ENCODE measurements around the gene ATRNL1.
"Not testable (repeated sequence)": the region's sequence is repeated elsewhere in the genome, so short reads cannot be mapped to it uniquely, and the experiment has no call there.

The ATRNL1 gene

DNA sequence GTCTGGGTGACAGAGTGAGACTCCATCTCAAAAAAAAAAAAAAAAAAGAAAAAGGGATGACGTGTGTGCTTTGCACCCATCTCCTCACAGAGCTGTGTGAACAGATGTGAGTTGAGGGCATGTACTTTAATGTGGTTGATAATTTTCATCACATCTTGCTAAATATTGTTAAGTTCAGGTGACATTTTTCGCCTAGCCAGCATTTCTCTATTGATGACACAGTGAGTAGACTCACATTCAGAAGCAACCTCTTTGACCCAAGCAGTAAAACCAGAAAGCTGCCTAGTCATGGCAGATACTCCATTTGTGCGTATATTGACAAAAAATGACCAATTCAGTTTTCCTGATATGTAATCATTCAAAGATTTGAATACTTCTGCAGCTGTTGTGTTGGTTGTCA lies 126.0 kb downstream of the ATRNL1 start:
- DNase-seq = no peak

DNA sequence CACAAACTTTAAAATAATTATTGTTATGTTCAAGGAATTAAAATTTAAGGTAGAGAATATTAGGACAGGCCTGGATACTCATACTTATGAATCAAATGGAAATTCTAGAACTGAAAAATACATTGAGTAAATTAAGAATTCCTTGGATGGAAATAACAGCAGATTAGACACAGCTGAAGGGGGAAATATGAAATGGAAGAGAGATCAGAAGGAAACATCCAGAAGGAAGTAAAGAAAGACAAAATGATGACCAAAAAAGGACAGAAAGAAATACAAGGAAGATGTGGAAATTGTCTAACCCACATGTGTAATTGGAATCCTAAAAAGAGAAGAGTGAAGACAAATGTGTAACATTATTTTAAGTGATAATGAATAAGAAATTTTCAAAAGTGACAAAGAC lies 128.9 kb downstream of the ATRNL1 start:
- DNase-seq = no peak

DNA sequence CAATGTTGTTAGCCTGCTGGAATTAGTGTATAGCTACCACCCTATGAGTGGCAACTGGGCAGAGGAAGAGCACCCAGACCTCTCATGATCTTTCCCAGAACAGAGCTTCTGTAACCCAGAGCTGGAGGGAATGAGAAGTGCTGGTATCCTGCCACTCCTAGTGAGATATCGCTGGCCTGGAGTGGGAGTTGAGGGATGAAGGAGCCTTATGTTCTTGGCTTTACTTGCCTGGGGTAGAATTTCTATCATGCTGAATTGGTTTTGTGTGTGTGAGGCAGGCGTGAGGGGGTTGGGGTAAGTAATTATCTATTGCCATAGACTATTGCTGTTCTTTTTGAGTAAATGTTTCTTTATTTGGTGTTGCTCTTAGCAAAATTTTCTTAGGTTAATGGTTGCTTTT lies 146.6 kb downstream of the ATRNL1 start:
- no peak for DNase-seq

DNA sequence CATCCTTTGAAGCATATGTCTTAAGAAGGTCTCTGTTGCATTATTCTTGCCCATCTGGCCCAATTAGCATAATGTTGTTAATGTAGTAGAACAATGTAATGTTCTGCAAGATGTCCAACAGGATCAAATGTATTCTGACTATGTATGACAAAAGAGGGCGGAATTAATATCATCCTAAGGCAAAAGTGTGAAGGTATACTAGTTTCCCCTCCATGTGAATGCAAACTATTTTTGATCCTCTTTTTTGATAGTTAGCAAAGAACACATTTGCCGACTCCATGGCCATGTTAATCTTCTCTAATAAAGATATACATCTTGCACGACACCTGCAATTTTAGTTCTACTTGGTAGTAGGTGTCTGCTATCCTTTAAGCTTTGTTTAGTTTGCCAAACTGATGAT lies 157.6 kb downstream of the ATRNL1 start:
- no peak for DNase-seq

DNA sequence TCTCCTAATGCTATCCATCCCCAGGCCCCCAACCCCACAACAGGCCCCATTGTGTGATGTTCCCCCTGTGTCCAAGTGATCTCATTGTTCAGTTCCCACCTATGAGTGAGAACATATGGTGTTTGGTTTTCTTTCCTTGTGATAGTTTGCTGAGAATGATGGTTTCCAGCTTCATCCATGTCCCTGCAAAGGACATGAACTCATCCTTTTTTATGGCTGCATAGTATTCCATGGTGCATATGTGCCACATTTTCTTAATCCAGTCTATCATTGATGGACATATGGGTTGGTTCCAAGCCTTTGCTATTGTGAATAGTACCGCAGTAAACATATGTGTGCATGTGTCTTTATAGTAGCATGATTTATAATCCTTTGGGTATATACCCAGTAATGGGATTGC lies 160.6 kb downstream of the ATRNL1 start:
- DNase-seq = not testable (repeated sequence)

DNA sequence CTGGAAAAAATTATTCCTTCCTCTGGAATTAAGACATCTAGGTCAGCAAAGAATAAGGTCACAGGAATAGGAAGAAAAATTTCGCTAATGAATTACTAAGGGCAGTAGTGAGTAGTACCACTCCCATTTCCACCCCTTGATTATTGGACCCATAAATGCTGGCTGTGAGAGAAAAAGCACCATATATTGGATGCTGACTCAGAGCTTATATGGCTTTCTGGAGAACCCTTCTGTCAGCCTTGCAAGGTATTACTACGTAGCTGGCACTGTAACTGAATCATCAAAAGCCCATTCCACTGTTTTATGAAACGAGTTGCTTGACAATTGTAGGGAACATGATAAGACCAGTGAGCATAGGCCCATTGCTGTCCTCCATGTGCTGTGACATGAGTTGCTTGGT lies 179.3 kb downstream of the ATRNL1 start:
- no peak for DNase-seq

DNA sequence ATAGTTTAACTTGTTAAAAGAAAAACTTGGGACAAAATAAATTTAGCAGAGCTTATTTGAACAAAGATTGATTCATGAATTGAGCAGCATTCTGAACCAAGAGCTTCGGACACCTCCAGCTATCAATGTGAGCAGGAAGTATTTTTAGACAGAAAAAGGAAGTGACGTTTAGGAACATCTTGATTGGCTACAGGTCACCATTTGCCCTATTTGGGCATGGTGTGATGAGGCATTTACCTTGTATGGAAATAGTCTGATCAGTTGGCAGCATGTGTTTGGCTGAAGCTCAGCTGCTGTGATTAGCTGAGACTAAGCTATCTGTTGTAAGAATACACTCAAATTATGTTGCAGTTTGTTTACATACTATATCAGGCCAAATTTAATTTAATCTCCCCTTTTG lies 185.1 kb downstream of the ATRNL1 start:
- no peak for DNase-seq

DNA sequence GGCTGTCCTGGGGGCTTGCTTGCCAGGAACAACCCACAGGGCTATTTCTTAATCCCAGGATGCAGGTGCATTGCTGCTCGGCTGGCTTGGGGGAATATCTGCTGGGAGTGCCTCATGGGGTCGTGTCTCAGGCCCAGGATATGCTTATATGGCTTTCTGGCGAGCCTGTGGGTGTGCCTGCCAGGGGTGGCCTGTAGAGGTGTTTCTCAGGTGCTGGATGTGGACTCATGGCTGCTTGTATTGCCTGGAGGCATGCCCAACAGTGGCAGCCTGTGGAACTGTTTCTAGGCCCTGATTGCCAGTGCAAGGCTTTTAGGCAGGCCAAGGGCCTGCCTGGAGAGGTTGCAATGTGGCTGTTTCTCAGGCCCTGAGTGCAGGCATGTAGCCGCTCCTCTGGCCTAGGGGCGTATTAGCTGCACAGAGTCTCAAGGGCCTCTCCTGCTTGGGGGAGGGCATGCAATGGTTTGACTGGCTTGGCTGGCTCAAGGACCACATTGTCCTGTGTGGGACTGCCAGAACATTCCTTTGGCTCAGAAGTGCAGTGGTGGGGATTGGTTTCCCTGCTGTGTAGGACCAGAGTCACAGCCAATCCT lies 202.1 kb downstream of the ATRNL1 start:
- DNase-seq = no peak

DNA sequence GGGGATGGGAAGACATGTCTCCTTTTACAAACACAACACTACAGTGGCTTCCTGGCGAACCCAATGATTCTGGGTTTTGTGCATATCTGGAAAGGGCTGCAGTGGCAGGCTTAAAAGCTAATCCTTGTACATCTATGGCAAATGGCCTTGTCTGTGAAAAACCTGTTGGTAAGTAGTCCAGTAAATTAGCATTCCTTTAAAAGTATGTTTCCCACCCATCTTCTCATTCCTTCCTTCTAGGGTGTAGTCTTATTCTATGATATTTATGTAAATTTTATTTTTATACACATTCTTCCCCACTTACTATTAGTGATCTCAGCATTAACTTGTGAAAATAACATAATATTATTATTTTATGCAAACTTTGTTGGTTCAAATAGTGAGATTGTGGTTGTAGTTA lies 206.9 kb downstream of the ATRNL1 start:
- DNase-seq = no peak

DNA sequence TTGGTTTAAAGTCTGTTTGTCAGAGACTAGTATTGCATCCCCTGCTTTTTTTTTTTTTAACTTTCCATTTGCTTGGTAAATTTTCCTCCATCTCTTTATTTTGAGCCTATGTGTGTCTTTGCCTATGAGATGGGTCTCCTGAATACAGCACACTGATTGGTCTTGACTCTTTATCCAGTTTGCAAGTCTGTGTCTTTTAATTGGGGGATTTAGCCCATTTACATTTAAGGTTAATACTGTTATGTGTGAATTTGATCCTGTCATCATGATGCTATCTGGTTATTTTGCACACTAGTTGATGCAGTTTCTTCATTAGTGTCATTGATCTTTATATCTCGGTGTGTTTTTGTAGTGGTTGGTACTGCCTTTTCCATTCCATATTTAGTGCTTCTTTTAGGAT lies 226.5 kb downstream of the ATRNL1 start:
- DNase-seq = not testable (repeated sequence)

DNA sequence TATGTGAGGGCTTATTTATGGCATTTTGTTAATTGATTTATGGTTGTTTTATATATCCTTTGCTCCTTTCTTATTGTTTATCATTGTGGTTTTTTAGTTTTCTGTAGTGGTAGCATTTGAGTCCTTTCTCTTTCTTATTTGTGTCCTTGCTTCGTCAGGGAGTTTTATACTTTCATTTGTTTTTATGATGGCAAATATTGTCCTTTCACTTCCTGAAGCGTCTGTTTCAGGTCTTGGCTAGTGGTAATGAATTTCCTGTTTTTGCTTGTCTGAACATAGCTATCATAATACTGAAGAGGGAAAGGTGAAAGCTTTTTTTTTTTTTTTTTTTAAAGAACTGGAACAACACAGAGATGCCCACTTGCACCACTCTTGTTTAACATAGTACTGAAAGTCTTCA lies 228.2 kb downstream of the ATRNL1 start:
- no peak for DNase-seq

DNA sequence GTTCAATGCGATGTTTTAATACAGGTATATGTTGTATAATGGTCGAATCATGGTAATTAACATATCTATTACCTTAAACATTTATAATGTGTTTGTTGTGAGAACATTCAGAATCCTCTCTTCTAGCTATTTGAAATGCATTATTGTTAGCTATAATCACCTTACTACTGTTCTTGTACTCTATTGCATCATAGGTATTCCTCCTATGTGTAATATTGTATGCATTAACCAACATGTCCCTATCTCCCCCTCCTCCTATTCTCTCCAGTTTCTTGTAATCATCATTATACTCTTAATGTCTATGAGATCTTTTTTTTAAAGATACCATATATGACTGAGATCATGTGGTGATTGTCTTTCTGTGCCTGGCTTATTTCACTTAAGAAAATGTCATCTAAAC lies 235.2 kb downstream of the ATRNL1 start:
- DNase-seq = no peak

DNA sequence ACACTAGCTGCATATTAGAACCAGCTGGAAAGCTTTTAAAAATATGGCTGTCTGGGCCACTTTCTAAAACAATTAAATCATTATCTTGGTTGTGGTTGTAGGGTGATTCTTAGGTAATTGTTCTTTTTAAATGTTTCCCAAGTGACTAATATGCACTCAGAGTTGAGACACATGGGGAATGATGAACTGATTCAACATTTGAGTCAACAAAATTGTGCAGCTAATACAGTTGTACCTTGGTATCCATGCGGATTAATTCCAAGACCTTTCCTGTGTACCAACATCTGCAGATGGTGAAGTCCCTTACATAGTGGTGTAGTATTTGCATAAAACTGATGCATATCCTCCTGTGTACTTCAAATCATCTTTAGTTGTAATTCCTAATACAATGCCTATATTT lies 242.2 kb downstream of the ATRNL1 start:
- no peak for DNase-seq

DNA sequence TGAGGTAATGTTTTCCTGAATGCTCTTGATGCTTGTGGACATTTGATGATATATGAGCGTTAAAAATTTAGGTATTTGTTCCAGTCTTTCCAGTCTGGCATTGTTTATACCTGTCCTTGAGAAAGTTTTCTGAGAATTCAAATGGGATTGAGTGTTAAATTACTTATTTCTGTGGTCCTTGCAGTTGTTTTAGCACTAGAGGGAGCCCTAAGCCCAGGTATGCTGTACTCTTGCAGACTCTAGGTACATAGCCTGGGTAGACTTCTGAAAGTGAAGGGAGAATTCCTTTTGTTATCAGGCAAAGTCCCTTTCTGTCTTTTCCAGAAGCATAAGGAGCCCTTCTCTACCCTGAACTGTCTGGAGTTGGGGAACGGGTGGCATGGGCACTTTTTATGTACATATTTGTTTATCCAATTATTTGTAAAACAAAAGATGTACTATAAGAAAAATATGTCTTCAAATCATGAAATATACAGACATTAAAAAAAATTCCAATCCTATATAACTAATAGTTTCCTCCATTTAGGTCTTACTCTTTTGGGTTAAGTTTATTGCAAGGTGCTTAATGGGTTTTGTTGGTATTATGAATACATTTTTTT lies 262.1 kb downstream of the ATRNL1 start:
- peak; percentile 4 to 7 for DNase-seq

DNA sequence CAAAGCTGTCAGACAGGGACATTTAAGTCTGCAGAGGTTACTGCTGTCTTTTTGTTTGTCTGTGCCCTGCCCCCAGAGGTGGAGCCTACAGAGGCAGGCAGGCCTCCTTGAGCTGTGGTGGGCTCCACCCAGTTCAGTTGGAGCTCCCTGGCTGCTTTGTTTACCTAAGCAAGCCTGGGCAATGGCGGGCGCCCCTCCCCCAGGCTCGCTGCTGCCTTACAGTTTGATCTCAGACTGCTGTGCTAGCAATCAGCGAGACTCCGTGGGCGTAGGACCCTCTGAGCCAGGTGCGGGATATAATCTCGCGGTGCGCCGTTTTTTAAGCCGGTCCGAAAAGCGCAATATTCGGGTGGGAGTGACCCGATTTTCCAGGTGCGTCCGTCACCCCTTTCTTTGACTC lies 274.8 kb downstream of the ATRNL1 start:
- not testable (repeated sequence) for DNase-seq

DNA sequence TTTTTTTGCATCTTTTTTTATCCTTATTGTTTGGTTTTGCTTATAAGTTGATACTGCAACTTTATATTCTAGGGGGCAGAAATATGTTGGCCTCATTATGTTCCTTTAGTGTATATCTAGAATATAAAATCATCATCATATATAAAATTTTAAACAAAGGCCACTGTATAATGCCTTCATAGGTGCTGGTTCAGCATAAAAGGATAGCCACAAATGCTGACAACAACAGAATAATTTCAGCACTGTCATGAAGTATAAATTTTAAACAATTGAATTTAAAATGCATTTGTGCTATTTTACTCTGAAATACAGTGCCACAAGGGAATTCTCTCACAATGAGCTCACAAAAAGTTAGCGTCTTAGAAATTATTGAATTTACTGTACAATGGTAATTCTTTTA lies 285.9 kb downstream of the ATRNL1 start:
- no peak for DNase-seq

DNA sequence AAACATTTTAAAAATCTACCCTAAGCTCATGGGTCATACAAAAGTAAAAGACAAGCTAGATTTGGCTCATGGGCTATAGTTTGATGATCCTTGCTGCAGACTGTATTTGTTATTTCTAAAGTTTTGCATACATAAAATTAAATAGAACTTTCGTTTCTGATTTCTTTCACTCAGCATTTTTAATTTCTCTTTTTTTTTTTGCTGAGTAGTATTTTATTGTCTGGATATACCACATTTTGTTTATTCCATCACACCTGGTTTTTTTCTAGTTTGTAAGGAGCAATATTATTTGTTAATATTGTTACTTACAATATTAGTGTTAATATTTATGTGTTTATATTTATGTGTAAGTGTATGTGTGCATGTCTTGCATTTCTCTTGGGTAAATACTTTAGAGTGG lies 291.5 kb downstream of the ATRNL1 start:
- DNase-seq = no peak

DNA sequence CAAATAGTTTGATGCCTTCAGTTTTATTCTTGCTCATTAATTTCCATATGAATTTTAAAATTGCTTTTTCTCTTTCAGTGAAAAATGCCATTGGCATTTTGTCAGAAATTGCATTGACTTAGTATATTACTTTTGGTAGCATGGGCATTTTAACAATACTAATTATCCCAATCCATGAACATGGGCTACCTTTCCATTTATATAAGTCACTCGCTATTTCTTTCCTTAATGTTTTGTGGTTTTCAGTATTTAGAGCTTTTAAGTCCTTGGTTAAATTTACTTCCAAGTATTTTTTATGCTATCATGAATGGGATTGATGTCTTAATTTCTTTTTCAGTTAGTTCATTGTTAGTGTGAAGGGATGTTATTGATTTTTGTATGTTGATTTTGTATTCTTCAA lies 297.4 kb downstream of the ATRNL1 start:
- no peak for DNase-seq

DNA sequence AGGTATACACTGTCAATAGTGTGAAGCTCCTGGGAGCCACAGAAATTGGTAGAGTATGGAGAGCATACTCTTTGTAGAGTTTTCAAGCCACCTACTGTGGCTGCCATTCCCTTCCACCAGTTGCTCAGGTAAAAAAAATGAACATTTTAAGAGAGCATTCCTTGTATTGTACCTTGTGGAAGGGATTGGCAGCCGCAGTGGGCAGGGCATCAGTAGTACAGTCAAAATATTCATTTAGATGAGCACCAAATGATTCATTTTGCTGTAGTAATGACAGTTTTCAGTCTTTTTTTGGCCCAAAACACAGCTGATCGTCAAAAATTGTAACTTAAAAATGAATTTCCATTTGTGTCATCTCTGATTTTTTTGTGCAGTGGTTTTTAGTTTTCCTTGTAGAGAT lies 304.9 kb downstream of the ATRNL1 start:
- DNase-seq = no peak

DNA sequence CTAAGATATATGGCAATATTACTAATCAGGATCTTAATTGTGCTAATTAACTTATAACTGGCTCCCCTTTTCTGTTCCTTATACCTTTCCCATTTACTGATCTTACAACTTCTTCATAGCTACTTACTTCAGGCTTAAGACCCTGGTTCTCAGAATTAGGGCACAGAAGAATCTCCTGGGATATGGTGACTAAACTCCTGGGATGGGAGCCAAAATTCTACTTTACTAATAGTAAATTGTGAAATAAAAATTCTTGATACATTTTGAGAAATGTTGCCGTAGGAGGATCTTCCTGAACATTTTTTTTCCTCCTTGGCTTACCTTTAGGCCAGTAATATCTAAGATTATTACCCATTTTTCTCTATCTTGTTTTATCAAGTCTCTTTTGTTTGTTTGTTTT lies 309.5 kb downstream of the ATRNL1 start:
- DNase-seq = no peak

DNA sequence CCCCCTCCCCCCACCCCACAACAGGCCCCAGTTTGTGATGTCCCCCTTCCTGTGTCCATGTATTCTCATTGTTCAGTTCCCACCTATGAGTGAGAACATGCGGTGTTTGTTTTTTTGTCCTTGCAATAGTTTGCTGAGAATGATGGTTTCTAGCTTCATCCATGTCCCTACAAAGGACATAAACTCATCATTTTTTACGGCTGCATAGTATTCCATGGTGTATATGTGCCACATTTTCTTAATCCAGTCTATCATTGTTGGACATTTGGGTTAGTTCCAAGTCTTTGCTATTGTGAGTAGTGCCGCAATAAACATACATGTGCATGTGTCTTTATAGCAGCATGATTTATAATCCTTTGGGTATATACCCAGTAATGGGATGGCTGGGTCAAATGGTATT lies 312.7 kb downstream of the ATRNL1 start:
- DNase-seq = not testable (repeated sequence)

DNA sequence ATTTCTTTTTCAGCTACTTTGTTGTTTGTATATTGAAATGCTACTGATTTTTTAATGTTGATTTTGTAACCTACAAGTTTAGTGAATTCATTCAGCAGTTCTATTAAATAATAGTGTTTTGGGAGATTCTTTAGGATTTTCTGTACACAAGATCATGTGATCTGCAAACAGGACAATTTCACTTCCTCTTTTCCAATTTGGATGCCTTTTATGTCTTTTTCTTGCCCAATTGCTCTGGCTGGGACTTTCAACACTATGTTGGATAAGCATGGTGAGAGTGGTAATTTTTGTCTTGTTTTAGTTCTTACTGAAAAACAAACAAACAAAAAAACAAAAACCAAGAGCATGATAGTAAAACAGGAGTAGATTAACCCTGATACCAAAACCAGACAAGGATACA lies 316.2 kb downstream of the ATRNL1 start:
- no peak for DNase-seq

DNA sequence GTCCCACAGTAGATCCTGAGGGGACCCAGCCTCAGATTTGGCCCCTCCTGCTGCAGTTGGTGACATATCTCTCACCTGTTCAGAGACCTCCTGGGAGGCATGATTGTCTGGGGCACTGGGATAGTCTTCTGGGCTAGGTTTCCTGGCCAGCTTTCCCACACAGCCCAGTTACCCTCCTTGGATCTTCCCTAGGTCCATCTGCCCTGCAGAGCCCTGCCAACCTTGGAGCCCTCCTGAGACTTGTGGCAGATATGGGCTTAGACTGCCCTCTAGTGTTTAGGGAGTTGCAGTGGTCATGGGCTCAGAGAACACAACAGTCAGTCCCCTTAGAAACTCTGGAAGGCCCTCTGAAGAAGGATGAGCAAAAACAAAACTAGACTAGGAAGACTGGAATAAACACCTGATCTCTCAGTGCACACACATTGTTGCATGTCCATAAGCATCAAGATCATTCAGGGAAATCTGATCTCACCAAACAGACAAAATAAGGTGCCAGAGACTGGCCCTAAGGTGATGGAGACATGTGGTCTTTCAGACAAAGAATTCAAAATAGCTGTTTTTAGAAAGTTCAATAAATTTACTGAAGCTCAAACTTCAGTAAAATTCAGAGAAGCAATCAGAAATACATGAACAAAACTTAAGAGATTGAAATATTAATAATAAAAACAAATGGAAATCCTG lies 324.6 kb downstream of the ATRNL1 start:
- DNase-seq = no peak

DNA sequence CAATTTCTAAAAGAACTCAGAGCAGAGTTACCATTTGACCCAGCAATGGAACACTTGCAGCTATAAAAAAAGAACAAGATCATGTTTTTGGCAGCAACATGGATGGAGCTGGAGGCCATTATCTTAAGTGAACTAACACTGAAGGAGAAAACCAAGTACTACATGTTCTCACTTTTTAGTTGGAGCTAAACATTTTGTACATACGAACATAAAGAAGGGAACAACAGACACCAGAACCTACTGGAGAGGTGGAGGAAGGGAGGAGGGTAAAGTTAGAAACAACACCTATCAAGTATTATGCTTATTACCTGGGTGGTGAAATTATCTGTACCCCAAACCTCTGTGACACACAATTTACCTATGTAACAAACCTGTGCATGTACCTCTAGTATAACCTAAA lies 329.5 kb downstream of the ATRNL1 start:
- no peak for DNase-seq

DNA sequence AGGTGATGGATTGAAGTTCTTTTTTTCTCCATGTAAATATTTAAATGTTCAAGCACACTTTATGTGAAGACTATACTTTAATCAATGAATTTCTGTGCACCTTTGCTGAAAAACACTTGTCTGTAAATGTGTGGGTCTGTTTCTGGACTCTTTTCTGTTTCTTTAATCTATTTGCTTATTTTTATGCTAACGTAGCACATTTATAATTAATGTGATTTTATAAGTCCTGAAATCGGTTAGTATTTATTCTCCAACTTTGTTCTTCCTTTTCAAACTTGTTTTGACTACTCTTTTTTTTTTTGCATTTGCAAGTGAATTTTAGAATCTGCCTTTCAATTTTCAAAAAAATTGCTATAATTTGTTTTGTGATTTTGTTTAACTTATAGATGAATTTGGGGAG lies 334.4 kb downstream of the ATRNL1 start:
- no peak for DNase-seq

Measured in activated CD4-positive, alpha-beta T cell treated with anti-CD3 and anti-CD28 coated beads, Interleukin-2, amount 50 U/mL, for 48 hours (primary cell).